ENCODE measurements around the gene CAMKK2. TPM values are rescaled to one million over a fixed set of nuclear protein-coding genes. Genes with fewer than 3 reads are reported as not detected.
"Not testable (repeated sequence)": the region's sequence is repeated elsewhere in the genome, so short reads cannot be mapped to it uniquely, and the experiment has no call there.

CAMKK2 gene
- total RNA-seq, 1 donor from 2014 or later: 31.2 TPM

DNA sequence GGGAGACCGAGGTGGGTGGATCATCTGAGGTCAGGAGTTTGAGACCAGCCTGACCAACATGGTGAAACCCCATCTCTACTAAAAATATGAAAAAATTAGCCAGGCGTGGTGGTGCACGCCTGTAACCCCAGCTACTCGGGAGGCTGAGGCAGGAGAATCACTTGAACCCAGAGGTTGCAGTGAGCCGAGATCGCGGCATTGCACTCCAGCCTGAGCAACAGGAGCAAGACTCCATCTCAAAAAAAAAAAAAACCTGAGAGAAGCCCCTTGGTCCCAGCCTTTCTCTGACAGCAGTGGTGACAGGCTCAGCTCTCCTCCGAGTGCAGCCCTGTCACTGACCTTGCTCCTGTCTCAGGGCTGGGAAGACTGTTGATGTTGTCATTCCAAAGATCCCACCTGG, 69.6 kb downstream of the CAMKK2 start:
- intact Hi-C loops (cut with micrococcal nuclease): not testable (repeated sequence)

DNA sequence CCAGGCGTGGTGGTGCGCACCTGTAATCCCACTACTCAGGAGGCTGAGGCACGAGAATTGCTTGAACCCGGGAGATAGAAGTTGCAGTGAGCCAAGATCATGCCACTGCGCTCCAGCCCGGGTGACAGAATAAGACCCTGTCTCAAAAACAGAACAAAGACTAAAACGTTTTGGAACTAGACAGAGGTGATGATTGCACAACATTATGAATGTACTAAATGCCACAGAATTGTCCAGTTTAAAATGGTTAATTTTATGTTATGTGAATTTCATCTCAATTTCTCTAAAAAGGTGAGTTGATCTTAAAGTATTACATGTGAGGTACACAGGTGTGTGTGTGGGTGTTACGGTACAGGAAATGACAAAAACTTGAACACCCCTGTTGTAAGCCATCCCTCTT, 70.1 kb downstream of the CAMKK2 start:
- intact Hi-C loops (cut with micrococcal nuclease): no loop called here

DNA sequence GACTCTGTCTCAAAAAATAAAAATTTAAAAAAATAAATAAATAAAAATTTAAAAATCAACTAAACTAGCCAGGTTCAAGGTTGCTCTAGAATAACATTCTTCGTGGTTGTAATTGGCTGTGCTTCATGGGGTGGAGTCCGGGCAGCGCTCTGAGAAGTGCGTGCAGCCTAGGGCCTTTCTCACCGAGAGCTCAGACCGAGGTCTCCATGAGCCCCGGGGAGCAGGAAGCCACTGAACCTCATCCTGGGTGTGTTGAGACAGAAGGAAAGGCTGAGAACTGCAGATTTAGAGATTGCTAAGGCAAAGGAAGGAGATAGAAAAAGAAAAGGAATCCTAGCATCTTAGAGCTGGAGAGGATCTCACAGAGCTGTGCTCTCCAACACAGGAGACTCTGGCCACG, 71.9 kb downstream of the CAMKK2 start:
- intact Hi-C loops (cut with micrococcal nuclease): loop anchor here (5.0 kb wide), 1 partner anchor 97 kb away; no protein-coding TSS in a partner anchor

DNA sequence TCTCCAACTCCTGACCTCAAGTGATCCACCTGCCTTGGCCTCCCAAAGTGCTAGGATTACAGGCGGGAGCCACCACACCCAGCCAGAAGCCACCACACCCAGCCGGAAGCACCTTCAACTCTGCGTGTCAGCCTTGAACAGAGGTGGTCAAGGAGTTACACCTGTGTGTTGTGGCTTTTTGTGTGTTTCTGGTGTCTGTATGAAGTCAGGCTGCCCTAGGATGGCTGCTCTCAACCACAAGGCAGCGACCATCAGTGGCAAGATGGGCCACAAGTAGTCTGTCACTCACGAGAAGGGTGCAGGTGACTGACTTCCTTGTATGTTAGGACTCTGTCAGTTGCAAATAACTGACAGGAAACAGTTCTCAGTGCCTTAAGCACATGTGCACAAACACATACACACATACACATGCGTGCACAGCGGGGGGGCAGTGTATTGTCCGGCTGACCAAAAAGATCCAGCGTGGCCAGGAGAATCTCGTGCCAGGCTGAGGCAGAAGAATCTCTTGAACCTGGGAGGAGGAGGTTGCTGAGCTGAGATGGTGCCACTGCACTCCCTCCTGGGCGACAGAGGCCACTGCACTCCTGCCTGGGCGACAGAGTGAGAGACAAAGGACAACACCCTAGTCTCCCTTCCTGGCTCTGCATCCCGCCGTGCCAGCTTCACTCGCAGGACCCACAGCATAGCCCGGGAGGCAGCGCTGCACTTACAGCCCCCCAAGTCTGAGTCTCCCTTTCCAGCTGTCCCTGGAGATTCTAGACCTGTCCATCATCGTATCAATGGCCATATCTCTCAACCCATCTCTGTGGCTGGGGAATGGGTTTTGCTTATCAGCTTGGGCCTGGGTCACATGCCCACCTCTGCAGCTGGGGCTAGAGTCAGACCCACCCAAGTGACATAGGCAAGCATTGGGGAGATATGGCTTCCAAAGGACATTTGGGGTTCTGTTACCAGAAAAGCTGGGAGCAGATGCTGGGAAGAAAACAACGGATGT, 72.9 kb downstream of the CAMKK2 start:
- intact Hi-C loops (cut with micrococcal nuclease): loop anchor here (1.0 to 5.0 kb wide), 2 partner anchors 13 to 96 kb away; partner anchors contain the start of gene P2RX4

DNA sequence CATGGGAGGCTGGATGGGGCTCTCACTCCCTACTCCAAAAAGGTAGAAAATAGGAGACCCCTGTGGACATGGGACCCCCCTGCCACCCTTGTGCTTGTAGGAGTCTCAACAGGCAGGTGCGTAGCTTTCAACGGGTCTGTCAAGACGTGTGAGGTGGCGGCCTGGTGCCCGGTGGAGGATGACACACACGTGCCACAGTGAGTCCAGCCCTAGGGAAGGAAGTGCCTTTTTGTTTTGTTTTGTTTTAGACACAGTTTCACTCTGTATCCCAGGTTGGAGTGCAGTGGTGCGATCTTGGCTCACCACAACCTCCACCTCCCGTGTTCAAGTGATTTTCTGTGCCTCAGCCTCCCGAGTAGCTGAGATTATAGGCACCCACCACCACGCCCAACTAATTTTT, 73.7 kb downstream of the CAMKK2 start:
- intact Hi-C loops (cut with micrococcal nuclease): loop anchor here (1.0 to 5.0 kb wide), 2 partner anchors 13 to 96 kb away; partner anchors contain the start of gene P2RX4

DNA sequence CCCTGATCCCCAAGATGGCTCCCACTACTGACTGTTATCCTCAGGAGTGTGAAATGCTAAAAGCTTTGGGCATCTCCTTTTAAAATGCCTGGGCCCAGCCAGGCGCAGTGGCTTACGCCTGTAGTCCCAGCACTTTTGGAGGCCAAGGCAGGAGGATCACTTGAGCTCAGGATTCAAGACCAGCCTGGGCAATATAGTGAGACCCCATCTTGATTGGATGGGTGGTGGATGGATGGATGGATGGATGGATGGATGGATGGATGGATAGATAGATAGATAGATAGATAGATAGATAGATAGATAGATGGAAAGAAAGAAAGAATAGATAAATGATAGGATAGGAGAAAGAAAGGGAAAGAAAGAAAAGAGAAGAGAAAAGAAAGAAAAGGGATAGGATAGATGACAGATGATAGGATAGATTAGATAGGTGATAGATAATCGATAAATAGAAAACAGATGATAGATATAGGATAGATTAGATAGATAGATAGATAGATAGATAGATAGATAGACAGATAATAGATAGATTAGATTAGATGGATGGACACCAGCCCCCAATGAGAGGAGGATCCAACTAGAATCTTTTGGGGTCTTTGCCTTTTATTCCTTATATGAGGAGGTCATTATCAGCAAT, 77.0 kb downstream of the CAMKK2 start:
- intact Hi-C loops (cut with micrococcal nuclease): no loop called here

DNA sequence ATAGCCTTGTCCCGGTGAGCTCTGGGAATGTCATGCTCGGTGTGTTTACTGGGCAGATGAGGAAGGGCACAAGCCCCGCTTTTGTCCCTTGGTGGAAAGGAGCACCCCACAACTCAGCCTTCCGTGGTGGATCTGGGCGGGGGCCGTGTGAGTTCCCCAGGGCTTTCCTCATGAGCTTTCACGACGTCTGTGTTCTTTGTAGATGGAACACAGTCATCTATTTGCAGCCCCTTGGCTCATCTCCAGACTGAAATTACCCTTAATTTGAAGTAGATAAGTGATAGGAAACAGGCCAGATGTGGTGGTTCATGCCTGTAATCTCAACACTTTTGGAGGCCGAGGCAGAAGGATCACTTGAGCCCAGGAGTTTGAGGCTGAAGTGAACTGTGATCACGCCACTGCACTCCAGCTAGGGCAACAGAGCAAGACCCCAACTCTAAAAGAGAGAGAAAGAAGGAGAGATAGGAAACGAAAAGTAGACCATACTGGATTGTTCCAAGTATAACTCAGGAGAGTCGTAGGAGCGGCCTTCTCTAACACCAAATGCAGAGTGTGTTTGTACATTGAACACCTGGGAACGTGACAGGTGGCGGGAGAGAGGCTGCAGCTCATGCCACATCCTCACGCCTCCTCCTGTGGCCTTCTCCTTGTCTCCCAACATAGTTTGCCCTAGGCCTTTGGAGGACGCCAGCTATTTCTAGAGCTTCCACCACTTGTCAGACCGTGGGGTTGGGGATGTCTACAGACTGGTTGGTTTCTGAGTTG, 77.7 kb downstream of the CAMKK2 start:
- intact Hi-C loops (cut with micrococcal nuclease): no loop called here

DNA sequence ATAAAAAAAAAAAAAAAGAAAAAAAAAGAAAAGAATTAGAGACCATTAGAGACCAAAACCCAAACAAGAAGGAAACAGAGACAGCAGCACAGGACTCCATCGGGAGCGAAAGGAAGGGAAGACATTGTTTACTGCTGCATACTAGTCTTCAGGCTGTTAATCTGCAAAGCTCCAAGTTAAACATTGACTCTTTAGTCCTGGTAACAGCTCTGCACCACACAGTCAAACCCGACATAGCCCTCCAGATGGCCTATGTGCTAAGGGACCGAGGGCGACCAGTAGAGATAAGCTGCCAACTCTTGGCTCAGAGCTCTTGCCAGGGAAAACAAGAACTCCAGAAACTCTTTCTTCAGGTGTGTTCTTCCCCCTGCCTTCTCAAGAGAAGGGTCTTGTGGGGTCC, 78.7 kb downstream of the CAMKK2 start:
- intact Hi-C loops (cut with micrococcal nuclease): no loop called here

DNA sequence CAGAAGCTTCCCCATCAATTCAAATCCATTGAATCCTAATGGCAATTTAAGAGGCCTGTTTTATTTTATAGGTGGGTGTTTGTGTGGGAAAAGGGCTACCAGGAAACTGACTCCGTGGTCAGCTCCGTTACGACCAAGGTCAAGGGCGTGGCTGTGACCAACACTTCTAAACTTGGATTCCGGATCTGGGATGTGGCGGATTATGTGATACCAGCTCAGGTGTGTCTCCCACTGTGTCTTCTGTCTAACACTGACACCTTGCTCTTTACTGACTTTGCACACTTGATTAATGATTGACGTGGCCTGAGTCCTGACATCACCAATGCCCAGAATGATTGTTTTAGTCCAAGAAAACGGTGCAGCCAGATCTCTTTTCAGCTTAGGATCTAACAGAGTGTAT, 79.4 kb downstream of the CAMKK2 start:
- intact Hi-C loops (cut with micrococcal nuclease): no loop called here

DNA sequence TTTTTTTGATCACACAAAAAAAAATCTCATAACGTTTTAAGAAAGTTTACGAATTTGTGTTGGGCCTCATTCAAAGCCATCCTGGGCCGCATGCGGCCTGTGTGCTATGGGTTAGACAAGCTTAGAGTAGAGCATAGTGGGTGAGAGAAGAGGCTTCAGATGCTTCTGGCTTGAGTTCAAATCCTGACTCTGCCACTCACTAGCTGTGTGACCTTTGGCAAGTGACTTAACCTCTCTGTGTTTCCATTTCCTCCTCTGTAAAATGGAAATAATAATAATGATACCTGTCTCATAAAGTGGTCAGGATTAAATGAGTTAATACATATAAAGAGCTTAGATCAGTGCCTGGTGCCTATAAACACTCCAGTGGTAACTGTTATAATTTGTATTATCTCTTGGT, 80.4 kb downstream of the CAMKK2 start:
- intact Hi-C loops (cut with micrococcal nuclease): no loop called here

DNA sequence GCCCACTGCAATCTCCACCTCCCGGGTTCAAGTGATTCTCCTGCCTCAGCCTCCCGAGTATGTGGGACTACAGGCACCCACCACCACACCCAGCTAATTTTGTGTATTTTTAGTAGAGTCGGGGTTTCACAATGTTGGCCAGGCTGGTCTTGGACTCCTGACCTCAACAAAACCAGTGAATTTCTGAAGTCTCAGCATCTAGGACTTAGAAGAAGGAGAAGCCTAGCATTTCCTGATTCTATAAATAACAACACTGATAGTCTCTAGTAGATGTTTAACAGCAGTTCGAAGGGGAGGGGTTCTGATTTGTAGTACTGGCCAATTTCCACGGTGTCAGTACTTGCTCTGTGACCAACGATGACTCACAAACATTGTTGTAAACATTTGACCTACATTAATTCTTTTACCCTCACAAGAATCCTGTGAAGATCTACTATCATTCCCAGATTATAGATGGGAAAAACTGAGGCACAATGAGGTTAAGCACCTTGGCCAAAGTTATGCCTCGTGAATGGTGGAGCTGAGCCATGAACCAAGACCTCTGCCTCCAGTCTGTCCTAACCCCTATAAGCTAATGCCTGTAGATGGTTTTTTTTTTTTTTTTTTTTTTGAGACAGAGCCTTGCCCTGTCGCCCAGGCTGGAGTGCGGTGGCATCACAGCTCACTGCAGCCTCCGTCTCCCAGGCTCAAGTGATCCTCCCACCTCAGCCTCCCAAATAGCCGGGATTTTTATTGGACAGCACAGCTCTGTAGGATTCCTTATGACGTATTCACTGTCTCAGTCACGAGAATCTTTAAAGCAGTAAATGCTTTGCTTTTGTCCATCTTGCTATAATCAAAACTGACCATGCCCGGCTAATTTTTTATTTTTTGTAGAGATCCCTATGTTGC, 81.4 kb downstream of the CAMKK2 start:
- intact Hi-C loops (cut with micrococcal nuclease): loop anchor here (5.0 kb wide), 1 partner anchor 198 kb away; the partner anchor contains the start of gene C12orf43

DNA sequence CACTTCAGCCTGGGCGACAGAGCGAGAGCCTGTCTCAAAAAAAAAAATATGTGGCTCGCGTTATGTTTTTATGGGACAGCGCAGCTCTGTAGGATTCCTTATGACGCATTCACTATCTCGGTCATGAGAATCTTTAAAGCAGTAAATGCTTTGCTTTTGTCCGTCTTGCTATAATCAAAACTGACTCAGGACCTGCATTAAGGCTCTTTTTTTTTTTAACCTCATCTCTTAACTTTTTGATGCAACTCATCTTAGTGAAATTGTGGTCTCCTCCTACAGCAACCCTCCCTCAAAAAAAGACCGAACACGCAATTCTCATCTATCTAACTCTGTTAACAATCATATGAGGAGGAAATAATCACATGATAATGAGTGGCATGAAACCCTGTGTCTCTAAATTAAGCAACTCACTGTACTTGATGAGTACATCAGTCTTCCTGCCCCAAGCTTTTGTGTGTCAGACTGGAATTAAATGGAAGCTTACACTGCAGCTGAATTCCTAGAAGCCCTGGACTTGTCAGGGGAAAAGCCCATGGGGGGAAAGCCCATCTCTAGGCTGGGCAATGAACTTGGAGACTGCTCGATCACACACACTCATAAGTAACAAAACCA, 82.2 kb downstream of the CAMKK2 start:
- intact Hi-C loops (cut with micrococcal nuclease): loop anchor here (5.0 kb wide), 1 partner anchor 197 kb away; the partner anchor contains the start of gene C12orf43

DNA sequence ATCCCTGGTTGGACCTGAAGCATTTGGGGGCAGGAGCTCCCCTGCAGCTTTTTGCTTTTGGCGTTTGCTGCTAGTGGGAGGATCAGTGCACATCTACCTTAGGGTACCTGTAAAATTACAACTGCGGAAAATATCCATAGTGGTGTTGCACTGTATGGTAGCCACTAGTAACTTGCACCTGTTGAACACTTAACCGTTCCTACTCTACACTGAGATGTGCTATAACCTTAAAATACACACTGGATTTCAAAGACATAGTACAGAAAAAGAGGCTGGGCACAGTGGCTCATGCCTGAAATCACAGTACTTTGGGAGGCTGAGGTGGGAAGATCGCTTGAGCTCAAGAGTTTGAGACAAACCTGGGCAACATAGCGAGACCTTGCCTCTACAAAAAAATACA, 83.6 kb downstream of the CAMKK2 start:
- intact Hi-C loops (cut with micrococcal nuclease): loop anchor here (5.0 kb wide), 1 partner anchor 196 kb away; the partner anchor contains the start of gene C12orf43

DNA sequence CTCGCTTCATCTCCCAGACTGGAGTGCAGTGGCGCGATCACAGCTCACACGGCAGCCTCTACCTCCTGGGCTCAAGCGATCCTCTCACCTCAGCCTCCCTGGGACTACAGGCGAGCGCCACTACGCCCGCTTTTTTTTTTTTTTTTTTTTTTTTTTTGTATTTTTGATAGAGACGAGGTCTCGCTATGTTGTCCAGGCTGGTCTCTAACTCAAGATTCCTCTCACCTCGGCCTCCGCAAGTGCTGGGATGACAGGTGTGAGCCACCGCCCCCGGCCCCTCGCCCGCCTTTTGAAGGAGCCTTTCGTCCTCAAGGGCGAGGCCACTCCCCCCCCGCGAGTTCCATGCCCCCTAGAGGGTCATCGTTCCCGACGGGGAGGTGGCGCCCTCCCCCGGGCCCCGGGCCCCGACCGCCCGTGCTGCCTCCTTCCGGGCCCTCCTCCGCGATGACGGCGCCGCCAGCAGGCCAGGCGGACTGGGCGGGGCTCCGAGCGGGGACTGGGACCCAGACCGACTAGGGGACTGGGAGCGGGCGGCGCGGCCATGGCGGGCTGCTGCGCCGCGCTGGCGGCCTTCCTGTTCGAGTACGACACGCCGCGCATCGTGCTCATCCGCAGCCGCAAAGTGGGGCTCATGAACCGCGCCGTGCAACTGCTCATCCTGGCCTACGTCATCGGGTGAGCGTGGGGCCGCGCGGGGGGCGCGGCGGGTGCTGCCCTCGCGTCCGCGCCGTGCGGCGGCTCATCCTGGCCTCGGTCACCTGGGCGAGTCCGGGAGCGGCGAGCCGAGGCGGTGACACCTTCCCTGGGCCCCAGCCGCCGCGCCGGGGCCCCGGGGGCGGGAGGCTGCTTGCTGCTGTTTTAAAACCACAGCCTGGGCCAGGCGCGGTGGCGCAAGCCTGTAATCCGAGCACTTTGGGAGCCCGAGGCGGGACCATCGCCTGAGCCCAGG, 86.6 kb downstream of the CAMKK2 start, which contains the start of gene P2RX4:
Gene P2RX4 (plus strand): TSS at position 506 of the 949 bp plus-strand sequence. CDS start 36 bp downstream, at position 542.
- intact Hi-C loops (cut with micrococcal nuclease): loop anchor here (1.0 to 5.0 kb wide), 3 partner anchors 13 to 193 kb away; partner anchors contain the start of gene C12orf43

DNA sequence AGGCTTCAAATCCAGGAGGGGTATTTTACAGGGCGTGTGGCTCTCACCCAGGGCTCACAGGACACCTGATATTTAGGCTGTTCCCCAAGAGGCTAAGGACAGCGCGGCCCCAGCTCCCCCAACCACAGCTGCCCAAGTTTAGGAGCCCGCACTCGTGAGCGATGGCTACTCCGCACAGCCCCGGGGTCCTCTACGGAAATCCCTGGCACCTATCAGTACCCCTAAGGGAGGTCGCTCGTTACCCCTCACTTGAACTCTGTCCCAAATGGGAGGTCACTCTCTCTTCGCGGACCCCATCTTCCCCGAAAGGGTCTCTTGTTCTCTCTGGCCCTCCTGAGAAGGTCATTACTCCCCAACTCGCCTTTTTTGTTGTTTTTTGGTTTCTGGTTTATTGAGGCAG, 87.3 kb downstream of the CAMKK2 start:
- intact Hi-C loops (cut with micrococcal nuclease): no loop called here

DNA sequence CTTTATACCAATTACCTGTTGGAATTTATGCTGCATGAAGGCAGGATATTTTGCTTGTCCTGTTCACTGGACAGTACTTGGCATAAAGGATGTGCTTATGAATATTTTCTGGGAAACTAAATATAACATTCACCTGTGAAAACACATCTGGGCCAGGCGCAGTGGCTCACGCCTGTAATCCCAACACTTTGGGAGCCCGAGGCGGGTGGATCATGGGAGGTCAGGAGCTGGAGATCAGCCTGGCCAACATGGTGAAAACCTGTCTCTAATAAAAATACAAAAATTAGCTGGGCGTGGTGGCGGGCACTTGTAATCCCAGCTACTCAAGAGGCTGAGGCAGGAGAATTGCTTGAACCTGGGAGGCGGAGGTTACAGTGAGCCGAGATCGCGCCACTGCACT, 87.9 kb downstream of the CAMKK2 start:
- intact Hi-C loops (cut with micrococcal nuclease): not testable (repeated sequence)

DNA sequence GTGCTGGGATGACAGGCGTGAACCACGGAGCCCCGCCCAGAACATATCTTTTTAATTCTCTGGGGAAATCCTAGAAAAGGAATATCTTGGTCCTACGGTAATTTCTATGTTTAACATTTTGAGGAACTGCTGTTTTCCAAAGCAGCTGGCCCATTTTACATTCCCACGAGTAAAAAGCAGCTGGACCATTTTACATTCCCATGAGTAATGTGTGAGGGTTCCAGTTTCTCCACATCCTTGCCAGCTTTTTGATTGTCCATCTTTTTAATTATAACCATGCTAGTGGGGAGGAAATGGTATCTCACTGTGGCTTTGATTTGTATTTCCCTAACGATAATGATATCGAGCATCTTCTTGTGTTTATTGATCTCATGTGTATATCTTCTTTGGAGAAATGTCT, 91.0 kb downstream of the CAMKK2 start:
- intact Hi-C loops (cut with micrococcal nuclease): no loop called here

DNA sequence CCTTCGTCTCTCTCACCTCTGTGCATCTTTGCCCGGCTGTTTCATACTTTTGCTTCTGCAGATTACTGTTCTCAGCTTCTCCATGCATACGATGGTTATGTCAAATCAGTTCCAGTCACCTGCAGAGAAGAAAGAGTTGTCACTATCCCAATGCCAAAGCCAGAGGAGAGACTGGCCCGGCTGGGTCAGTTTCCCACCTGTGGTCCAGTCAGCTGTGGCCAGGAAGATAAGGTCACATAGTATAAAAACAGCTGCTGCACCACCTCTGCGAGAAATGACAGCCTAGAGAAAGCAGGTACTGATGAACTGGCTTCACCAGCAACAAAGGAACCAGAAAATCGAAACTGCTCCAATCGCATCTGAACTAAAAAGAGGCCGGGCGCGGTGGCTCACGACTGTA, 93.0 kb downstream of the CAMKK2 start:
- intact Hi-C loops (cut with micrococcal nuclease): no loop called here
